HepG2 (cell line): Measurements from ENCODE around the gene ARPC5. TPM values are rescaled to one million over a fixed set of nuclear protein-coding genes. Genes with fewer than 3 reads are reported as not detected.
A peak's percentile ranks its signal among the peaks of the same experiment; 100 is the strongest.

ENCODE experiments used
- ATAC-seq: fragments of 200-7000 bp; cut with Tn5 transposase; 3 replicates; pipeline ENCODE4 v1.9.1; 2020; ENCODE audit warnings: mild to moderate bottlenecking, moderate library complexity
- BruUV-seq: library from RNA; stranded (reverse); fragments of 400-500 nt; replicated peaks from 2 replicates; lab custom pipeline; 2021; lab: Mats Ljungman, UMichigan
- CTCF ChIA-PET: fragments of 300-600 bp; formaldehyde crosslinking; extraction: SDS; loops from one replicate; lab custom pipeline; 2021; ENCODE audit warnings: low total read pairs, inconsistent platforms, low intra/inter-chr PET ratio; lab: Yijun Ruan, JAX
- POLR2A ChIA-PET: fragments of 350-600 bp; sonication (Branson Sonifier 250); formaldehyde crosslinking; loops from one replicate; lab custom pipeline; 2020; ENCODE audit warnings: antibody characterized with exemption, inconsistent platforms; lab: Yijun Ruan, JAX
- DNase-seq: peaks from one replicate; pipeline ENCODE4 v3.0.0-alpha.2; 2015; ENCODE audit warnings: low spot score
- FAIRE-seq: peaks from 3 replicates; lab custom pipeline; 2011; peaks lifted over from hg19 to GRCh38; lab: Jason Lieb, UNC
- H2AFZ ChIP-seq: one replicate; pipeline ENCODE4 v1.6.1; 2011; ENCODE audit warnings: low read length, inconsistent platforms
- H3K27ac ChIP-seq: fragments of 300-600 bp; 3 replicates; pipeline ENCODE4 v1.8.0; 2011; ENCODE audit warnings: mixed run types, mild to moderate bottlenecking, mixed read lengths, low read length, inconsistent platforms; ENCODE audit not compliant: insufficient read depth; ENCODE audit errors: extremely low read length
- H3K27me3 ChIP-seq, 2 experiments: fragments of 200-600 bp in 1 of 2; 2 replicates in 1 of 2; 3 replicates in 1 of 2; pipeline versions ENCODE4 v1.6.0 to v1.8.0; 2011; ENCODE audit warnings: low read length in 2 of 2, mild to moderate bottlenecking in 2 of 2, moderate library complexity in 2 of 2, inconsistent platforms in 1 of 2; ENCODE audit not compliant: insufficient read depth in 2 of 2, control insufficient read depth in 1 of 2
- H3K36me3 ChIP-seq, 2 experiments: fragments of 200-600 bp in 1 of 2; replicated peaks in 1 of 2; 2 replicates in 1 of 2; 3 replicates in 1 of 2; pipeline versions ENCODE4 v1.5.1 to v1.8.0; 2011; ENCODE audit warnings: low read length in 2 of 2, inconsistent platforms in 1 of 2; ENCODE audit not compliant: insufficient read depth in 2 of 2, control insufficient read depth in 1 of 2
- H3K4me1 ChIP-seq: 2 replicates; pipeline ENCODE4 v1.5.1; 2012; ENCODE audit warnings: low read length, inconsistent platforms; ENCODE audit not compliant: insufficient read depth
- H3K4me2 ChIP-seq: 2 replicates; pipeline ENCODE4 v1.6.0; 2011; ENCODE audit warnings: low read depth, low read length, inconsistent platforms
- H3K4me3 ChIP-seq, 3 experiments: fragments of 200-600 bp in 1 of 3; sonication (generic), shearing (Covaris generic) in 1 of 3; replicated peaks in 1 of 3; 2 replicates each; pipeline ENCODE4 v1.5.1; 2011 to 2016; ENCODE audit warnings: low read length in 3 of 3, inconsistent platforms in 2 of 3, low read depth in 2 of 3, mild to moderate bottlenecking in 2 of 3, control low read depth in 1 of 3, mixed read lengths in 1 of 3; ENCODE audit not compliant: insufficient read depth in 1 of 3
- H3K79me2 ChIP-seq: one replicate; pipeline ENCODE4 v1.6.1; 2011; ENCODE audit warnings: low read length, inconsistent platforms; ENCODE audit not compliant: insufficient read depth
- H3K9ac ChIP-seq: 2 replicates; pipeline ENCODE4 v1.6.0; 2011; ENCODE audit warnings: mild to moderate bottlenecking, low read depth, low read length, inconsistent platforms; ENCODE audit not compliant: insufficient read depth
- H3K9me3 ChIP-seq: 2 replicates; pipeline ENCODE4 v1.5.1; 2012; ENCODE audit warnings: mild to moderate bottlenecking, low read length
- H4K20me1 ChIP-seq: 2 replicates; pipeline ENCODE4 v1.6.0; 2011; ENCODE audit warnings: inconsistent platforms, mild to moderate bottlenecking, low read length, moderate library complexity; ENCODE audit not compliant: insufficient read depth
- CCDC6 ChIP-seq: sonication (generic); formaldehyde crosslinking; IDR thresholded peaks from 2 replicates; pipeline ENCODE4 v1.8.1; 2022; ENCODE audit warnings: mild to moderate bottlenecking, missing genetic modification reagents, moderate library complexity
- CSRNP1 ChIP-seq: sonication (generic); formaldehyde crosslinking; IDR thresholded peaks from 2 replicates; pipeline ENCODE4 v1.8.1; 2023; ENCODE audit warnings: mild to moderate bottlenecking, missing genetic modification reagents
- DZIP1 ChIP-seq: sonication (generic); formaldehyde crosslinking; IDR thresholded peaks from 2 replicates; pipeline ENCODE4 v1.5.0; 2020; ENCODE audit warnings: mild to moderate bottlenecking, missing genetic modification reagents
- NCOR1 ChIP-seq: fragments of 200-600 bp; sonication (generic); IDR thresholded peaks from 2 replicates; pipeline ENCODE4 v1.7.0; 2017; ENCODE audit warnings: antibody characterized with exemption, low read length, borderline replicate concordance
- NFAT5 ChIP-seq: sonication (generic); formaldehyde crosslinking; IDR thresholded peaks from 2 replicates; pipeline ENCODE4 v1.4.0; 2020; ENCODE audit warnings: missing genetic modification reagents
- PATZ1 ChIP-seq: sonication (generic); formaldehyde crosslinking; IDR thresholded peaks from 2 replicates; pipeline ENCODE4 v1.4.0; 2020; ENCODE audit warnings: missing genetic modification reagents
- WGBS: methylation state at CpG from one replicate; pipeline ENCODE4 v1.1.6; 2017; ENCODE audit warnings: low lambda C conversion rate; 5-methylcytosine and 5-hydroxymethylcytosine counted together
- in situ Hi-C: cut with HindIII; loops from 2 replicates; pipeline ENCODE4 v1.10.0; 2017; ENCODE audit warnings: low pct_unique_long_range_greater_than_20kb; ENCODE audit not compliant: extremely low pct_ligation_motif_present
- intact Hi-C: fragments of 100-400 bp; cut with micrococcal nuclease; formaldehyde crosslinking; loops from one replicate; pipeline ENCODE4 v1.10.0; 2022; ENCODE audit not compliant: unreplicated experiment
- polyA plus RNA-seq, 8 experiments: library from polyadenylated mRNA; depleted of rRNA in 3 of 8; stranded (reverse) in 7 of 8; unstranded in 1 of 8; fragments of >200 nt; fragmentation: Illumina TruSeq in 4 of 8; extraction: Trizol in 4 of 8; gene quantifications; 2 replicates each; pipeline versions ENCODE4 v1.2.1 to v1.2.3, GENCODE V29; 2011 to 2016; ENCODE audit warnings: low read depth in 4 of 8, missing spikeins in 1 of 8, mixed read lengths in 1 of 8; ENCODE audit not compliant: insufficient read depth in 1 of 8
- total RNA-seq, 5 experiments: library from RNA; depleted of rRNA; stranded (reverse); fragments of >200 nt; fragmentation: Illumina TruSeq; extraction: Trizol; gene quantifications; 2 replicates each; pipeline ENCODE4 v1.2.3, GENCODE V29; 2016; ENCODE audit warnings: low read depth in 1 of 5

ARPC5 gene
- total and polyA plus RNA-seq, 2 of the 13 experiments (the other 11 are each of a cell fraction or from before 2014, with no cell fraction given) = 48.4 to 106 TPM

GRCh38 chr1:183582021-183582713, 53.4 kb downstream of the ARPC5 start:
- ChIA-PET CTCF (no interaction called here), POLR2A (no interaction called here)
- DNase-seq (no peak), FAIRE-seq (no peak), ATAC-seq (peak; percentile 67)
- Histone ChIP-seq H3K27me3 (peaks cover 0 to 2% of the 10 kb centered on the region in 2 experiments; a peak in 2 of 5 replicates), H2AFZ (no peak overlapping the region), H3K4me2 (no peak overlapping the region), H3K9me3 (no peaks in the 10 kb centered on the region), H3K4me3 (no peak overlapping the region), H3K9ac (no peak overlapping the region), H3K79me2 (no peaks in the 10 kb centered on the region), H3K27ac (no peak overlapping the region), H3K4me1 (peaks cover 5% of the 10 kb centered on the region; the same call in 1 of the 2 replicates), H3K36me3 (no peaks in the 10 kb centered on the region), H4K20me1 (no peaks in the 10 kb centered on the region)
- BruUV-seq = no TSS peak
- 69% methylated on average over 11 of the region's 12 CpGs for WGBS
- intact Hi-C loops = no loop called here
- TF ChIP-seq DZIP1 (CRISPR knock-in tag) = no peak
- TF ChIP-seq CCDC6 = no peak
- no peak for TF ChIP-seq CSRNP1 (CRISPR knock-in tag)
- TF ChIP-seq NCOR1 = no peak
- TF ChIP-seq NFAT5 = no peak
- no peak for TF ChIP-seq PATZ1 (CRISPR knock-in tag)
- in situ Hi-C loops = no loop called here
